Stimulated activated CD4-positive, alpha-beta T cell treated with anti-CD3 and anti-CD28 coated beads, Interleukin-15, amount 100 ng/mL, for 48 hours (primary cell): Measurements from ENCODE around the gene ALDH5A1.

Source experiments
- DNase-seq, 2 donors: peaks; one replicate each; pipeline ENCODE4 v3.0.0-alpha.2; 2020; ENCODE audit warnings: low read depth in 2 of 2

The ALDH5A1 gene

GRCh38 chr6:24524805-24525204 is 30.0 kb downstream of the ALDH5A1 start:
- DNase-seq: no peak

DNA sequence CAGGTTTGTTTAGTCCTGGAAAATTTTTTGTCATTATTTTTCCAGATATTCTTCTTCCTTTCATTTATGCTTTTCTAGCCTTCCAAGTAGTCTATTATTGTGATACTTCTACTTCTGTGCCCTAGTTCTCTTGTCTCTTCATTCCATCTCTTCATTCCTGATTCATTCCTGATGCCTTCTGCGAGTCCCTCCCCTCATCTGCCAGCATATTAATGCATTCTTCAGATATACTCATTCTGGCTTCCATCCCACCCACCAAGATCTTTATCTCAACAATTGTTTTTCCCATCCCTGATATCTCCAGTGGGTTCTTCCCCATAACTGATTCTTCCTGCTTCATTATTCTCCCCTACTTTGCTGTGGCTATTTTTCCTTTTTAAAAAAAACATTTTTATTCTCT is 35.2 kb downstream of the ALDH5A1 start:
- no peak for DNase-seq

- DNase-seq: no peak
These were observed 39.6 kb downstream of the ALDH5A1 start for GRCh38 chr6:24534329-24534728.

GRCh38 chr6:24535210-24535609 is 40.4 kb downstream of the ALDH5A1 start:
- no peak for DNase-seq

GRCh38 chr6:24536466-24536865 is 41.7 kb downstream of the ALDH5A1 start:
- no peak for DNase-seq

- DNase-seq: no peak
These were observed 42.4 kb downstream of the ALDH5A1 start for GRCh38 chr6:24537082-24537699.

DNA sequence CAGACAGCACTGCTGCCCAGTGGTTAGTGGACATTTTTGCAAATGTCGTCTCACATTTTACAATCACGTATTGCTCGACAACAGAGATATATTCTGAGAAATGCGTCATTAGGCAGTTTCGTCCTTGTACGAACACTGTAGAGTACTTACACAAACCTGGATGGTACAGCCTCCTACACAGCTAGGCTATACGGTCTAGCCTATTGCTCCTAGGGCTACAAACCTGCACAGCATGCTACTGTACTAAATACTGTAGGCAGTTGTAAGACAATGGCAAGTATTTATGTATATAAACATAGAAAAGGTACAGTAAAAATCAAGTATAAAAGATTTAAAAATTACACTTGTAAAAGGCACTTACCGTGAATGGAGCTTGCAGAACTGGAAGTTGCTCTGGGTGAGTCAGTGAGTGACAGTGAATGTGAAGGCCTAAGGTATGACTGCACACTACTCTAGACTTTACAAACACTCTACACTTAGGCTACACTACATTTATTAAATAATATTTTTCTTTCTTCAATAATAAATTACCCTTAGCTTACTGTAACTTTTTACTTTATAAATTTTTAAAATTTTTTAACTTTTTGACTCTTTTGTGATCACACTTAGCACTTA is 43.1 kb downstream of the ALDH5A1 start:
- DNase-seq: no peak

DNA sequence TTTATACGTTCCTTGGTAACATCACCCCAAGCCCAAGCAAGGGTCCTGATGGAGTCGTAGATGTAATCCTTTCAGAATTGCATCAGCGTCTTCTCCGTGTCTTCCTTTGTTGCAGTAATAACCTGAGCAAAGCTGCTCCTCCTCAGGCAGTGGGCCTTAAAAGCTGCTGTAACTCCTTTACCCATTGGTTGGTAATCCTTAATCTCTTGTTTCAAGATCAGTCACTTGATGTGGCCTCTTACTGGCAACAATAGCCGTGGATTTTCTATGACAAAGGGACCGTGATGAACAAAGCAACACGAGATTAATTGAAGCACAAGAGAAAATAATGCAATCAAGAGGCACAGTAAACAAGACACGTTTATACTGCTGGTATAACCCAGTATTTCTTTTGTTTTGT is 44.6 kb downstream of the ALDH5A1 start:
- no peak for DNase-seq

GRCh38 chr6:24540197-24540596 is 45.4 kb downstream of the ALDH5A1 start:
- no peak for DNase-seq

DNA sequence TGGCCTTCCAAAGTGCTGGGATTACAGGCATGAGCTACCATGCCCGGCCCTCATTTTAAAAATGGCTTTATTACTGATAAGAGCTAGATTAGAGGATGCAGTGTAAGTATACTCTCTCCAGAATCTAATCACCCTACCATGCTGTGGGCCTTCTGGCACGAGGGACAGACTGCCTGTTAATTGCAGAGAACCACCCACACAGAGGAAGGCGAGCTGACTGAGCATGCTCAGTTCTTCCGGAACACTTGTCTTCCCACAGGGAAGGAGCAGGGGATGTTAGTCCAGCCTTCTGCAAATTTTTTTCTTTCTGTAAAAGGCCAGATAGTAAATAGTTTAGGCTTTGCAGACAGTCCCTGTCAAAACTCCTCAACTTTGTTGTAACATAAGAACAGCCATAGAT is 48.9 kb downstream of the ALDH5A1 start:
- no peak for DNase-seq

DNA sequence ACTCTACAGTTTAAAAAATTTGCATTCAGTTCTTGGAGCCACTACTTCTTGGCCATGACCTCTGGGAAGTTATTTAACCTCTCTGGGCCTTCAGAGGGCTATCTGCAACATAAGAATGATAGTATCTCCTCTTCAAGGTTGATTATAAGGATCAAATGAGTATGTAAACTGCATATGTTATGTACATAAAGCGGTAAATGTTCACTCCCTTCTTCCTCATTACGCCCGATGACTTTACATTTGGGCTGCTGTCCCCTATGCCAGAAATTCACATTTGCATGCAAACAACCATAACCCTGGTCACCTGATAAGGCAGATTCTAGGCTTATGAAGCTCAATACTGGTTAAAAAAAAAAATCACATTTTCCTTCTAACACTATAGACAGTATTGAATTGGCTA is 50.4 kb downstream of the ALDH5A1 start:
- DNase-seq: no peak

GRCh38 chr6:24545691-24546090 is 50.9 kb downstream of the ALDH5A1 start:
- no peak for DNase-seq

GRCh38 chr6:24546439-24546838 is 51.7 kb downstream of the ALDH5A1 start:
- no peak for DNase-seq

DNA sequence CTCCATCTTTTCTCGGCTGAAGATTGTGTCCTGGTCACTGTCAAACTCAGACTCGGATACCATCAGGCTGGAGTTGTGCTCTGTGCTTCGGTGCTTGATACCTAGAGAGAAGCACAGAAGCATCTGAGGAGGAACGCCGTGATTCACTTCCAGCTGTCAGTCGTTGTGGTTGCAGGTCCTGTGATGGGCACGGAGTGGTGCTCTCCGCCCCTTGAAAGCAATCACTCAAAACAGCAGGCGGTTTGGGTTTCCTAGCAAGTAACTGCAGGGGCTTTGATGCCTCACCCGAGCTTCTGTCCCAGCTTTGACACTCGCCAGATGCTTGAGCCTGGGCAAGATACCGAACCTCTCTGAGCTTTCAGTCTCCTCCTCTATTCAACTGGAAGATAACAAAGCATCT is 52.5 kb downstream of the ALDH5A1 start:
- peak; percentile 21 to 29 for DNase-seq

DNA sequence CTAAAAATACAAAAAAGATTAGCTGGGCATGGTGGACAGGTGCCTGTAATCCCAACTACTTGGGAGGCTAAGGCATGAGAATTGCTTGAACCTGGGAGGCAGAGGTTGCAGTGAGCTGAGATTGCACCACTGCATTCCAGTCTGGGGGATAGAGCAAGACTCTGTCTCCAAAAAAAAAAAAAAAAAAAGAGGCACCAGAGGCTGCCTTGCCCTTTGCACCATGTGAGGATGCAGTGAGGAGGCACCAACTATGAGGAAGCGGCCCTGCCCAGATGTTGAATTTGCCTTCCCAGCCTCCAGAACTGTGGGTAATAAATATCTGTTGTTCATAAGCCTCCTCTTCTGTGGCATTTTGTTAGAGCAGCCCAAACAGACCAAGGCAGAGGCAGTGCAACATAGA is 54.4 kb downstream of the ALDH5A1 start:
- DNase-seq: no peak

GRCh38 chr6:24549674-24550353 is 55.0 kb downstream of the ALDH5A1 start:
- DNase-seq: no peak

DNA sequence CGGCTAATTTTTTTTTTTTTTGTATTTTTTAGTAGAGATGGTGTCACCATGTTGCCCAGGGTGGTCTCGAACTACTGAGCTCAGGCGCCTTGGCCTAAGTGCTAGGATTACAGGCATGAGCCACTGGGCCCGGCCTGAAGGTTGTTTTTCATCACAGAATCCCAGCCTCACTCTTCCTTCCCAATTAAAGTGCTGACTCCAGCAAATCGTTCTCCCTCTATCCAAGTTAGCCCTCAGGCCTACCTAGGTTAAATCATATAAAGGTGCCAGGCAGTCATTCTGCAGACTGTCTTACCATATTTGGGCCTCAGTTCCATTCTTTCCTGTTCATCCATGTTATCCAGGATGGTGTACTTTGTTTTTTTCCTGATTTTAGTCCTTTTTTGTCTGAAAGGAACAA is 56.4 kb downstream of the ALDH5A1 start:
- DNase-seq: no peak

GRCh38 chr6:24554474-24554873 is 59.7 kb downstream of the ALDH5A1 start:
- DNase-seq: no peak

GRCh38 chr6:24558516-24558915 is 63.7 kb downstream of the ALDH5A1 start:
- DNase-seq: no peak

GRCh38 chr6:24564081-24564480 is 69.3 kb downstream of the ALDH5A1 start:
- DNase-seq: no peak

GRCh38 chr6:24565196-24565595 is 70.4 kb downstream of the ALDH5A1 start:
- no peak for DNase-seq

DNA sequence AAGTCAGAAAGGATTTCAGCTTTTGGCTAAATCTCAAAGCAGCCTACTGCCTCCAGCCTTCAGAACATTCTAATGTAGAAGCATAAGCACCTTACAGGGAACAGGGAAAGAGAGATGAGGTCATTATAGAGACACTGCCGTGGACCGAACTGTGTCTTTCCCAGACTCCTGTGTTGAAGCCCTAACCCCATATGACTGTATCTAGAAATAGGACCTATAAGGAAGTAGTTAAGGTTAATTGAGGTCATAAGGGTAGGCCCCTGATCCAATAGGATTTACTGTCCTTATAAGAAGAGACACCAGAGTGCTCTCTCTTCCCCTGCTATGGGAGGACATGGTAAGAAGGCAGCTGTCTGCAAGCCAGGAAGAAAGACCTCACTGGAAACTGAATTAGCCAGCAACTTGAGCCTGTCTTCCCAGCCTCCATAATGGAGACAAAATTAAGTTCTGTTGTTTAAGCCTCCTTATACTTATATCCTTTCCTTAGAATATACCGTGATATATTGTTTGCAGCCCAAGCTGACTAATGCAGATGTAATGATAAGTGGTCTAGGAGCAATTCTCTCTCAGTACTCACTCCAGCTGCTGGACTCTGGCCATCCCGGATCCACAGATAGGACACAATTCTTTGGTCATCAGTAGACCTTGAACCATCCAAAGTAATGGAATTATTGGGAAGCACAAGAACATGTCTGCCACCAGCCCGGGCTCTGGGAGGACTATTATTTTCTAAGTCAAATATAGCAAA is 71.4 kb downstream of the ALDH5A1 start:
- no peak for DNase-seq

DNA sequence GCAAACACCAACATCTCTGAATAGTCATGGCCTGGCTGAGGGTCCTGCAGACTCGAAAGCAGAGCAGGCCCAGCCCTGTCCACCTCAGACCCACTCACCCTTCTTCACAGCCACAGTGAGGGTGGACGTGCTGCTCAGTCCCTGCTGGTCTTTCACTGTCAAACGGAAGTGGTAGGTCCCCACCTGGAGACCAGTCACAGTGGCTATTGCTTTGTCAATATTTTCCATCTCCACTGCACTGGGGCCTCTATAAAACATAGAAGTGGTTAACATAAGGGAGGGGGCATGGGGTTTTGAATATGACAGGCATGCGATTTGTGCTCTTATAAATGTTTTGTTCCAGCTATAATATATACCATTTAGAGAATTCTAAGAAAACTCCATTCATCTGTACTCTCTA is 73.9 kb downstream of the ALDH5A1 start:
- DNase-seq: no peak
